Motor neuron (in vitro differentiated cells): Measurements from ENCODE around the gene AP1M1. TPM values are rescaled to one million over a fixed set of nuclear protein-coding genes. Genes with fewer than 3 reads are reported as not detected.

Experiments used
- ATAC-seq, 8 experiments: fragments of 200-7000 bp; cut with Tn5 transposase; replicated peaks in 6 of 8; 2 replicates each; pipeline ENCODE4 v1.8.0; 2021; ENCODE audit warnings: mild to moderate bottlenecking in 8 of 8, moderate library complexity in 8 of 8
- H3K27ac ChIP-seq, 2 donors: fragments of 250-450 bp; sonication (Bioruptor Pico); 2 replicates each; pipeline ENCODE4 v1.9.0; 2021; ENCODE audit warnings: antibody characterized with exemption in 2 of 2, mild to moderate bottlenecking in 2 of 2, moderate library complexity in 1 of 2
- H3K4me1 ChIP-seq, 2 donors: fragments of 250-450 bp; sonication (Bioruptor Pico); replicated peaks in 1 of 2; 2 replicates each; pipeline ENCODE4 v1.6.1; 2021; ENCODE audit warnings: antibody characterized with exemption in 2 of 2, mild to moderate bottlenecking in 2 of 2, moderate library complexity in 1 of 2
- H3K4me3 ChIP-seq, 5 donors: fragments of 250-450 bp; sonication (Bioruptor Pico); 2 replicates each; pipeline ENCODE4 v1.9.0; 2021; ENCODE audit warnings: antibody characterized with exemption in 5 of 5, mild to moderate bottlenecking in 5 of 5, moderate library complexity in 4 of 5
- WGBS, 10 experiments: fragments of 450-650 bp; shearing (Covaris generic); methylation state at CpG; one replicate each; pipeline ENCODE4 v1.0.0; 2022; 5-methylcytosine and 5-hydroxymethylcytosine counted together
- in situ Hi-C, 9 experiments: fragments of 400-800 bp; cut with MboI; loops; one replicate each; pipeline ENCODE4 v1.15.0; 2021; ENCODE audit warnings: low sequenced_read_pairs in 9 of 9, low pct_unique_long_range_greater_than_20kb in 2 of 9; ENCODE audit not compliant: unreplicated experiment in 9 of 9
- total RNA-seq, 8 experiments: library from RNA; unstranded; fragments of 300-600 nt; gene quantifications; 2 replicates each; pipeline versions ENCODE4 v1.2.3 to v1.2.4, GENCODE V29; 2022

The AP1M1 gene
- total RNA-seq, 8 experiments from 2014 or later = 23.4 to 87.8 (median 64.6) TPM

- Histone ChIP-seq H3K4me3 (no peak overlapping the region), H3K27ac (no peak overlapping the region), H3K4me1 (no peaks in the 10 kb centered on the region)
- in situ Hi-C loops = no loop called here
- 87 to 100% (median 95%) methylated on average over 1 to 3 of the region's 13 CpGs; no CpG with 5 or more reads in 6 of the 10 experiments for WGBS, 10 experiments
- no peak for ATAC-seq
Observed at GRCh38 chr19:16216744-16217670, 19.3 kb downstream of the AP1M1 start.

- H3K27ac ChIP-seq = no peak overlapping the region
- no peaks in the 10 kb centered on the region for H3K4me1 ChIP-seq
- H3K4me3 ChIP-seq = no peak overlapping the region
- in situ Hi-C loops = no loop called here
- peak in 2 of 8 experiments; percentile 18 to 65 for ATAC-seq
- 20 to 100% (median 84%) methylated on average over 1 to 13 of the region's 16 CpGs; no CpG with 5 or more reads in 1 of the 10 experiments for WGBS, 10 experiments
Observed at GRCh38 chr19:16217716-16218451, 20.2 kb downstream of the AP1M1 start.

GRCh38 chr19:16218851-16219250 is 21.1 kb downstream of the AP1M1 start:
- Histone ChIP-seq H3K27ac (no peak overlapping the region), H3K4me1 (no peaks in the 10 kb centered on the region), H3K4me3 (no peak overlapping the region)
- ATAC-seq = no peak
- in situ Hi-C loops = no loop called here
- 81 to 100% (median 100%) methylated on average over 1 to 2 of the region's 2 CpGs; no CpG with 5 or more reads in 1 of the 10 experiments for WGBS, 10 experiments

- H3K4me1 ChIP-seq = no peaks in the 10 kb centered on the region
- no peak for ATAC-seq
- in situ Hi-C loops = no loop called here
- 60 to 100% (median 98%) methylated on average over 1 to 3 of the region's 3 CpGs; no CpG with 5 or more reads in 2 of the 10 experiments for WGBS, 10 experiments
- H3K4me3 ChIP-seq = no peak overlapping the region
- H3K27ac ChIP-seq = no peak overlapping the region
Observed at GRCh38 chr19:16222806-16223205, 25.1 kb downstream of the AP1M1 start.

- in situ Hi-C loops = no loop called here
- no peak overlapping the region for H3K27ac ChIP-seq
- H3K4me3 ChIP-seq = no peak overlapping the region
- 74 to 90% (median 80%) methylated on average over 1 to 6 of the region's 15 CpGs; no CpG with 5 or more reads in 5 of the 10 experiments for WGBS, 10 experiments
- no peaks in the 10 kb centered on the region for H3K4me1 ChIP-seq
- peak in 1 of 8 experiments; percentile 2 for ATAC-seq
Observed at GRCh38 chr19:16223746-16224145, 26.0 kb downstream of the AP1M1 start.

- ATAC-seq = peak in 1 of 8 experiments; percentile 82
- Histone ChIP-seq H3K27ac (no peak overlapping the region), H3K4me1 (no peaks in the 10 kb centered on the region), H3K4me3 (no peak overlapping the region)
- WGBS, 10 experiments = 60 to 91% (median 85%) methylated on average over 1 to 8 of the region's 32 CpGs; no CpG with 5 or more reads in 7 of the 10 experiments
- in situ Hi-C loops = loop anchor here in 4 of 9 experiments (25.0 kb wide), 1 partner anchor 163 kb away; no protein-coding TSS in a partner anchor
Observed at GRCh38 chr19:16224293-16225045, 26.8 kb downstream of the AP1M1 start.

- ATAC-seq = peak in 1 of 8 experiments; percentile 9
- no peak overlapping the region for H3K4me3 ChIP-seq
- no peak overlapping the region for H3K27ac ChIP-seq
- in situ Hi-C loops = loop anchor here in 4 of 9 experiments (25.0 kb wide), 1 partner anchor 162 kb away; no protein-coding TSS in a partner anchor
- WGBS, 10 experiments = 0 to 100% (median 80%) methylated on average over 1 to 5 of the region's 21 CpGs; no CpG with 5 or more reads in 6 of the 10 experiments
- no peaks in the 10 kb centered on the region for H3K4me1 ChIP-seq
Observed at GRCh38 chr19:16225279-16226183, 27.8 kb downstream of the AP1M1 start.

GRCh38 chr19:16226184-16226591 is 28.5 kb downstream of the AP1M1 start:
- no peak overlapping the region for H3K27ac ChIP-seq
- 80 to 100% (median 100%) methylated on average over 1 of the region's 16 CpGs; no CpG with 5 or more reads in 7 of the 10 experiments for WGBS, 10 experiments
- in situ Hi-C loops = loop anchor here in 4 of 9 experiments (25.0 kb wide), 1 partner anchor 161 kb away; no protein-coding TSS in a partner anchor
- no peaks in the 10 kb centered on the region for H3K4me1 ChIP-seq
- ATAC-seq = peak in 3 of 8 experiments; percentile 8 to 23 (median 17)
- no peak overlapping the region for H3K4me3 ChIP-seq

GRCh38 chr19:16226878-16227836 is 29.4 kb downstream of the AP1M1 start:
- 54 to 100% (median 94%) methylated on average over 1 to 7 of the region's 33 CpGs; no CpG with 5 or more reads in 5 of the 10 experiments for WGBS, 10 experiments
- in situ Hi-C loops = loop anchor here in 4 of 9 experiments (25.0 kb wide), 1 partner anchor 160 kb away; no protein-coding TSS in a partner anchor
- H3K27ac ChIP-seq = no peak overlapping the region
- no peak overlapping the region for H3K4me3 ChIP-seq
- no peaks in the 10 kb centered on the region for H3K4me1 ChIP-seq
- peak in 1 of 8 experiments; percentile 9 for ATAC-seq

GRCh38 chr19:16227837-16228636 is 30.3 kb downstream of the AP1M1 start:
- no peak overlapping the region for H3K27ac ChIP-seq
- whole genome bisulfite sequencing, 10 experiments = 92 to 100% (median 98%) methylated on average over 2 to 8 of the region's 21 CpGs; no CpG with 5 or more reads in 5 of the 10 experiments
- no peak for ATAC-seq
- in situ Hi-C loops = loop anchor here in 4 of 9 experiments (25.0 kb wide), 1 partner anchor 159 kb away; no protein-coding TSS in a partner anchor
- no peak overlapping the region for H3K4me3 ChIP-seq
- no peaks in the 10 kb centered on the region for H3K4me1 ChIP-seq
